GM12875 (cell line): ENCODE results near the gene FAM53B.

ENCODE experiments used
- H3K4me3 ChIP-seq: one replicate; pipeline ENCODE4 v1.5.1; 2011; ENCODE audit warnings: low read depth, low read length, control low read depth
- CTCF ChIP-seq: IDR thresholded peaks from 2 replicates; pipeline ENCODE4 v1.5.1; 2011; ENCODE audit warnings: low read depth, mild to moderate bottlenecking, control low read depth, inconsistent platforms, low read length, moderate library complexity, borderline replicate concordance; ENCODE audit not compliant: insufficient read depth

The FAM53B gene

GRCh38 chr10:124606822-124607221 is 137.4 kb downstream of the FAM53B start:
- no peak overlapping the region for H3K4me3 ChIP-seq
- TF ChIP-seq CTCF = no peak

- H3K4me3 ChIP-seq = no peak overlapping the region
- TF ChIP-seq CTCF = no peak
Measured at GRCh38 chr10:124605856-124606812, 138.0 kb downstream of the FAM53B start.

- no peak overlapping the region for H3K4me3 ChIP-seq
- TF ChIP-seq CTCF = no peak
Measured at GRCh38 chr10:124605481-124605855, 138.7 kb downstream of the FAM53B start.

- H3K4me3 ChIP-seq = no peak overlapping the region
- TF ChIP-seq CTCF = no peak
Measured at GRCh38 chr10:124605001-124605370, 139.2 kb downstream of the FAM53B start.

- H3K4me3 ChIP-seq = no peak overlapping the region
- TF ChIP-seq CTCF = no peak
Measured at GRCh38 chr10:124604214-124605000, 139.8 kb downstream of the FAM53B start.

- H3K4me3 ChIP-seq = no peak overlapping the region
- TF ChIP-seq CTCF = no peak
Measured at GRCh38 chr10:124603376-124604213, 140.6 kb downstream of the FAM53B start.
